Astrocyte (in vitro differentiated cells and primary cell): Measurements from ENCODE around the gene SDK1.

Experiments used
- CTCF ChIP-seq: IDR thresholded peaks from 2 replicates; pipeline ENCODE4 v1.5.1; 2011; ENCODE audit warnings: low read depth, mild to moderate bottlenecking, inconsistent platforms, low read length, moderate library complexity; ENCODE audit not compliant: insufficient read depth
- EZH2 ChIP-seq: IDR thresholded peaks from 2 replicates; pipeline ENCODE4 v1.6.1; 2012; ENCODE audit warnings: mild to moderate bottlenecking, low read length, inconsistent platforms; ENCODE audit not compliant: insufficient read depth

- no peak for TF ChIP-seq CTCF
- TF ChIP-seq EZH2 = no peak
These were observed 716.7 kb downstream of the SDK1 start for GRCh38 chr7:4017785-4018184.
